HEK293 (cell line): ENCODE results near the gene CCDC167.

Experiments used
- CTCF ChIA-PET: fragments of 350-600 bp; formaldehyde crosslinking; extraction: SDS; loops from one replicate; lab custom pipeline; 2021; ENCODE audit warnings: antibody characterized with exemption; lab: Yijun Ruan, JAX
- POLR2A ChIA-PET: fragments of 300-600 bp; formaldehyde crosslinking; extraction: SDS; loops from one replicate; lab custom pipeline; 2020; ENCODE audit warnings: antibody characterized with exemption, inconsistent platforms; lab: Yijun Ruan, JAX
- H3K27ac ChIP-seq: fragments of 200-500 bp; sonication (Bioruptor generic); 2 replicates; pipeline ENCODE4 v1.5.1; 2014; ENCODE audit warnings: low read depth, low read length, control low read depth, inconsistent platforms; ENCODE audit errors: extremely low read depth
- H3K36me3 ChIP-seq, 2 experiments: fragments of 200-500 bp in 1 of 2; sonication (Bioruptor generic) in 1 of 2; 1 replicate in 1 of 2; 2 replicates in 1 of 2; pipeline ENCODE4 v1.5.1; 2014 to 2017; ENCODE audit warnings: inconsistent platforms in 2 of 2, low read length in 2 of 2; ENCODE audit not compliant: control insufficient read depth in 2 of 2, insufficient read depth in 1 of 2
- H3K4me1 ChIP-seq: fragments of 200-500 bp; sonication (Bioruptor generic); 2 replicates; pipeline ENCODE4 v1.5.1; 2014; ENCODE audit warnings: mild to moderate bottlenecking, low read length, inconsistent platforms; ENCODE audit not compliant: control insufficient read depth, insufficient read depth
- H3K4me3 ChIP-seq: 2 replicates; pipeline ENCODE4 v1.5.1; 2011; ENCODE audit warnings: low read depth, mild to moderate bottlenecking, control low read depth, low read length, moderate library complexity
- H3K9me3 ChIP-seq: fragments of 200-500 bp; sonication (Bioruptor generic); 2 replicates; pipeline ENCODE4 v1.5.1; 2014; ENCODE audit warnings: low read depth, low read length, inconsistent platforms; ENCODE audit not compliant: control insufficient read depth, insufficient read depth
- KLF1 ChIP-seq: fragments of 450-650 bp; formaldehyde crosslinking; IDR thresholded peaks from 2 replicates; pipeline ENCODE4 v1.5.1; 2016; ENCODE audit warnings: missing biosample characterization, missing genetic modification characterization
- MYNN ChIP-seq: fragments of 450-650 bp; formaldehyde crosslinking; IDR thresholded peaks from 2 replicates; pipeline ENCODE4 v1.5.1; 2016; ENCODE audit warnings: missing biosample characterization, missing genetic modification characterization, borderline replicate concordance
- SP7 ChIP-seq: fragments of 450-650 bp; formaldehyde crosslinking; IDR thresholded peaks from 2 replicates; pipeline ENCODE4 v1.5.1; 2016; ENCODE audit warnings: missing biosample characterization, missing genetic modification characterization
- TCF7L2 ChIP-seq: IDR thresholded peaks from 2 replicates; pipeline ENCODE4 v1.6.1; 2011; ENCODE audit warnings: low read depth, mild to moderate bottlenecking, inconsistent platforms, low read length, moderate library complexity, borderline replicate concordance
- WT1 ChIP-seq: fragments of 450-650 bp; formaldehyde crosslinking; IDR thresholded peaks from 2 replicates; pipeline ENCODE4 v1.5.1; 2016; ENCODE audit warnings: missing biosample characterization, missing genetic modification characterization
- YY2 ChIP-seq: fragments of 450-650 bp; formaldehyde crosslinking; IDR thresholded peaks from 2 replicates; pipeline ENCODE4 v1.5.1; 2016; ENCODE audit warnings: missing biosample characterization, missing genetic modification characterization
- ZFHX2 ChIP-seq: fragments of 450-650 bp; formaldehyde crosslinking; conservative IDR thresholded peaks from 2 replicates; pipeline ENCODE4 v1.5.1; 2016; ENCODE audit warnings: missing biosample characterization, missing genetic modification characterization
- ZNF133 ChIP-seq: fragments of 450-650 bp; formaldehyde crosslinking; IDR thresholded peaks from 2 replicates; pipeline ENCODE4 v1.5.1; 2016; ENCODE audit warnings: missing biosample characterization, missing genetic modification characterization
- ZNF157 ChIP-seq: fragments of 450-650 bp; formaldehyde crosslinking; IDR thresholded peaks from 2 replicates; pipeline ENCODE4 v1.5.1; 2016; ENCODE audit warnings: missing biosample characterization, missing genetic modification characterization
- ZNF292 ChIP-seq: fragments of 450-650 bp; formaldehyde crosslinking; IDR thresholded peaks from 2 replicates; pipeline ENCODE4 v1.5.1; 2016; ENCODE audit warnings: low read depth, missing biosample characterization, missing genetic modification characterization, borderline replicate concordance
- ZNF302 ChIP-seq: fragments of 450-650 bp; formaldehyde crosslinking; IDR thresholded peaks from 2 replicates; pipeline ENCODE4 v1.5.1; 2016; ENCODE audit warnings: missing biosample characterization, missing genetic modification characterization, low read depth
- ZNF394 ChIP-seq: fragments of 450-650 bp; formaldehyde crosslinking; IDR thresholded peaks from 2 replicates; pipeline ENCODE4 v1.5.1; 2016; ENCODE audit warnings: missing biosample characterization, missing genetic modification characterization, mild to moderate bottlenecking, moderate library complexity, borderline replicate concordance
- ZNF398 ChIP-seq: fragments of 450-650 bp; formaldehyde crosslinking; IDR thresholded peaks from 2 replicates; pipeline ENCODE4 v1.5.1; 2017; ENCODE audit warnings: missing biosample characterization, missing genetic modification characterization
- ZNF518A ChIP-seq: fragments of 450-650 bp; formaldehyde crosslinking; conservative IDR thresholded peaks from 2 replicates; pipeline ENCODE4 v1.5.1; 2016; ENCODE audit warnings: low read depth, missing biosample characterization, missing genetic modification characterization
- ZNF660 ChIP-seq: fragments of 450-650 bp; IDR thresholded peaks from 2 replicates; pipeline ENCODE4 v1.5.1; 2018; ENCODE audit warnings: missing biosample characterization, mild to moderate bottlenecking, missing genetic modification characterization
- ZNF777 ChIP-seq: fragments of 450-650 bp; formaldehyde crosslinking; IDR thresholded peaks from 2 replicates; pipeline ENCODE4 v1.5.1; 2017; ENCODE audit warnings: missing biosample characterization, missing genetic modification characterization, borderline replicate concordance
- ZNF785 ChIP-seq: fragments of 450-650 bp; formaldehyde crosslinking; IDR thresholded peaks from 2 replicates; pipeline ENCODE4 v1.5.1; 2016; ENCODE audit warnings: missing biosample characterization, missing genetic modification characterization
- ZNF791 ChIP-seq: fragments of 450-650 bp; formaldehyde crosslinking; IDR thresholded peaks from 2 replicates; pipeline ENCODE4 v1.5.1; 2016; ENCODE audit warnings: missing biosample characterization, missing genetic modification characterization
- ZNF792 ChIP-seq: fragments of 450-650 bp; formaldehyde crosslinking; IDR thresholded peaks from 2 replicates; pipeline ENCODE4 v1.5.1; 2016; ENCODE audit warnings: missing biosample characterization, missing genetic modification characterization

CCDC167 gene

GRCh38 chr6:37491171-37491829 lies 8.4 kb downstream of the CCDC167 start (continued):
- no peak for TF ChIP-seq ZNF398 (tag by site-specific recombination)
- no peak for TF ChIP-seq ZNF785 (tag by site-specific recombination)
- TF ChIP-seq KLF1 (tag by site-specific recombination) = no peak

- POLR2A ChIA-PET = interaction anchor here (0.6 to 2.2 kb wide), 3 partner anchors 10 to 47 kb away, joined by 3 to 10 read pairs (median 3); no protein-coding TSS in a partner anchor
- Histone ChIP-seq H3K9me3 (no peaks in the 10 kb centered on the region), H3K4me1 (peaks cover 10% of the 10 kb centered on the region), H3K36me3 (peaks cover 0 to 5% of the 10 kb centered on the region in 2 experiments; a peak in 1 of 3 replicates), H3K4me3 (no peak overlapping the region), H3K27ac (no peak overlapping the region)
- TF ChIP-seq ZNF302 (tag by site-specific recombination) (no peak), ZNF791 (no peak), ZNF394 (tag by site-specific recombination) (no peak), ZNF660 (tag by site-specific recombination) (no peak), TCF7L2 (no peak), ZFHX2 (no peak), MYNN (no peak), ZNF518A (tag by site-specific recombination) (no peak), WT1 (tag by site-specific recombination) (no peak), ZNF157 (tag by site-specific recombination) (no peak), ZNF792 (no peak), ZNF292 (tag by site-specific recombination) (no peak), ZNF133 (no peak), YY2 (tag by site-specific recombination) (no peak), SP7 (tag by site-specific recombination) (no peak), ZNF777 (tag by site-specific recombination) (no peak)
- CTCF ChIA-PET = interaction anchor here (0.5 to 0.8 kb wide), 3 partner anchors 10 to 523 kb away, joined by 3 read pairs; no protein-coding TSS in a partner anchor
These were observed 9.0 kb downstream of the CCDC167 start for GRCh38 chr6:37490536-37491170.
